Measurements from ENCODE around the gene STMN1. TPM values are rescaled to one million over a fixed set of nuclear protein-coding genes. Genes with fewer than 3 reads are reported as not detected.

The STMN1 gene
- polyA plus RNA-seq, 1 donor = 436 TPM

DNA sequence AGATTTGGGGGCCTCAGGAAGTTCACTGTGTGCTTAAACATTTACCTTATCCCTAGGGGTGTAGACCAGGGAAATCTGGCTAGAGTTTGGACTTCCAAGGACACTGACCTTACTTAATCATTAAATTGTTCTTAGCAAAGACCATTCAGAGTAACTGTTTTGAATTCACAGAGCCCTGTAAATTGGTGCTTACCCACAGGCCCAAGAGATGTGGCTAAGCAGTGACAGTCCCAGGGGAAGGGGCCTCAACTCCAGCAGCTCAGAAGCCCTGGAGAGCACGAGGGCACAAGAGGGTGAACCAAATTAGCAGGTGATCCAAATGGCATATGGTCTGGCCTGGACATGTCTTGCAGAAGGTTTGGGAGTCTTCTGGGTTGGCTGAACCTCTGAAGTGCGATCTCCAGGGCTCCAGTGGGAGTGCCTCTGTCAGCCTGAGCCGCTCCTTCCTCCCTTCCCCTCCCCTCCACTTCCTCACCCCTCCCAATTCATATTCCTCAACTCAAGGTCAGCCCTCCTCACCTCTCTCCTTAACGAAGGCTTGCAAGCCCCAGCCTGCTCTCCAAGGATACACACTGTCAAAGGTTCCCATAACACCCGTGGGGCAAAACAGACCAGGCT lies 35.0 kb downstream of the STMN1 start:
- no peak for DNase-seq (ENCODE audit: low read depth)

DNA sequence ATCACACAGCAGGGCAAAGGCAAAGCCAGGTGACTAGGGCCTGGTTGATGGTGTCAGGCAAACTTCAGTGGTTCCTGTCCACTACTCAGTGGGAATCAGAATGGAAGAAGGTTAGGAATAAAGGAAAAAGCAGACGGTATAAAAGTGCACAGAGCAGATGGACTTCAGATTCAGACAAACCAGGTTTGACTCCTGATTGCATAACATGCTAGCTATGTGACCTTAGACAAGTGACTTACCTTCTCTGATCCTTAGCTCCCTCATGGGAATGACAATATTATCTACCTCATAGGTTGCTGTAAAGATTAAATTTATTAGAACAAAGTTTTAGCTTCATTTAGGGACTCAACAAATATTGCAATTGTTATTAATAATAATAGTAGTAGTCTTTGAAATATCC lies 35.6 kb downstream of the STMN1 start:
- no peak for DNase-seq (ENCODE audit: low read depth)

DNA sequence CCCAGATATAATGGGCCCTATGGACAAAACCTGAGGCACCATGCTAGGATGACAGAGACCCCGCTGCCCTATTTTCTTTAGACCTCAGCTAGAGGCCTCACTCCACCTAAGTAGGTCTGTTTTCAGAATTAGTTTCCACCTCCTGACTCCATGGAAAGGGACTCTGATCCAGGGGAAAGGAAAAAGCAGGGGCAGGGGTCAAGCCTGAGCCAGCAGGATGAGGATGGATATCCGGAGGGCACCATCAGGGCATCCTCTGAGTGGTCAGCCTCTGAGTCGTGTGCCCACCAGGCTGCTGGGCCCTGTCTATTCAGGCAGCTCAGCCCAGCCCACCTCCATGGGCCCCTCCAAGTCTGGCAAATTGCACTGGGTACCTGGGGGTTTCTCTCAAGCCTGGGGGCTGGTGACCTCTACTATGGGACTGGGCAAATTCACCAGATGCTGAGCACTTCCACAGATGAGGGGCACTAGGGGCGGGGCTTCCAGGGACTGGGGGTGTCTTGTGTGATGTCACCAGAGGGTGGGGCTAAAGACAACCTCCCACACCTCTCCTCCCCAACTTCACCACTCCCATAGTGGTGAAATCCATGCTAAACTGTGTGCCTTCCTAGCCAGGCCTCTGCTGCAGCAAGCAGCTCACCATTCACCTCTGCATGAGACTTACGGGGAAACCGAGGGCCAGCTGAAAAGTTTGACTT lies 36.2 kb downstream of the STMN1 start:
- DNase-seq (ENCODE audit: low read depth) = no peak

DNA sequence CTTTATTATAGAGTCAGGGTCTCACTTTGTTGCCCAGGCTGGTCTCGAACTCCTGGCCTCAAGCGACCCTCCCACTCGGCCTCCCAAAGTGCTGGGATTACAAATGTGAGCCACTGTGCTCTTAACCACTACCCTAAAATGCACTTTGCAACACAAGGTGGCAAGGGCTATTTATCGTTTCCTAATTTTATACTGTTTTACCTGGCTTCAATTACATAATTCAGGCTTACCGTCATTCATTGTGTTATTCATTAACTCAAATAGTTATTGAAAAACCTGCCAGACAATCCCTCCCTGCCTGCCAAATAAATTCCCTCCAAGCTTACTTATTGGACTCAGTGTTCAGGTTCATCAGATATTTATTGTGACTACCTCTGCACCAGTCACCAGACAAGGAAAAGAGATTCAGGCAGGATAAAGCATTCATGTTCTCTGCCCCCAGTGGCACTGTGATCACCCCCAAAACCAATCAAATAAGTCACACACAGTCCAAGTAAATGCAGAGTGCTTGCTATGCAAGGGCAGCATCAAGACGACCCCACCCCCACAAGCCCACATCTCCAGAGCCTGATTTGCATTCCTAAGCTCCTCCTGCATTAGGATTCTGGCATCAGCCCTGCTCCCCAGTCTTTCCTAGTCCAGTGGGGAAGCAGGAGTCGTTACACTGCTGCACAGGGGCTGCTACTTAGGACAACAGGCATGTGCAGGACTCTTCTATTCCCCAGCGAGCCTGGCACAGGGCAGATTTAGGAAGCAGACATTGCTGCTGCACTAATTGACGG lies 38.8 kb downstream of the STMN1 start:
- no peak for DNase-seq (ENCODE audit: low read depth)

DNA sequence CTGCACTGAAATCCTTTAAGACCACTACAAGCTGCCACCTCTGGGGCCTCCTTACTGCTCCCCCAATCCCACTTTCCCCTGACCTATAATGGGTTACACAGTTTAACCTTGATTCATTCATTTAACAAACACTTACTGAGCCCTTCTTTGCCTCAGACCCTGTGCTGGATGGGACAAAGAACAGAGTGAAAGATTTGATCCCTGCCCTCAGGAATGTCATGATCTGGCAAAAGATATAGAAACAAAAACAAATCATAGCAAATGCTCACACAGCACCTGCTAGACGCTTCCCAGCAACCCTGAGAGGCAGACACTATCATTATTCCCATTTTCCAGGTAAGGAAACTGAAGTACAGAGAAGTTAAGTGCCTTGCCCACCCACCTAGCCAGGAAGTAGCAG lies 39.9 kb downstream of the STMN1 start:
- DNase-seq (ENCODE audit: low read depth) = no peak

DNA sequence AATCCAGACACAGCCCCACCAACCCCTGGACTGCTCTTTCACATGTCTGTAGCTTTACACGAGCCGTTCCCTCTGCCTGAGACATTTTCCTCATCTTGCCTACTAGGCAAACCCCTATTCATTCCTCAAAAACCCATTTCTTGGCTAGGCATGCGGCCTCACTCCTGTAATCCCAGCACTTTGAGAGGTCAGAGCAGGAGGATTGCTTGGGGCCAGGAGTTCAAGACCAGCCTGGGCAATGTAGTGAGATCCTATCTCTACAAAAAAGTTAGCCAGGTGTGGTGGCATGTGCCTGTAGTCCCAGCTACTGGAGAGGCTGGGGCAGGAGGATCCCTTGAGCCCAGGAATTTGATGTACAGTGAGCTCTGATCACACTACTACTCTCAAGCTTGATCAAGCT lies 41.8 kb downstream of the STMN1 start:
- no peak for DNase-seq (ENCODE audit: low read depth)

DNA sequence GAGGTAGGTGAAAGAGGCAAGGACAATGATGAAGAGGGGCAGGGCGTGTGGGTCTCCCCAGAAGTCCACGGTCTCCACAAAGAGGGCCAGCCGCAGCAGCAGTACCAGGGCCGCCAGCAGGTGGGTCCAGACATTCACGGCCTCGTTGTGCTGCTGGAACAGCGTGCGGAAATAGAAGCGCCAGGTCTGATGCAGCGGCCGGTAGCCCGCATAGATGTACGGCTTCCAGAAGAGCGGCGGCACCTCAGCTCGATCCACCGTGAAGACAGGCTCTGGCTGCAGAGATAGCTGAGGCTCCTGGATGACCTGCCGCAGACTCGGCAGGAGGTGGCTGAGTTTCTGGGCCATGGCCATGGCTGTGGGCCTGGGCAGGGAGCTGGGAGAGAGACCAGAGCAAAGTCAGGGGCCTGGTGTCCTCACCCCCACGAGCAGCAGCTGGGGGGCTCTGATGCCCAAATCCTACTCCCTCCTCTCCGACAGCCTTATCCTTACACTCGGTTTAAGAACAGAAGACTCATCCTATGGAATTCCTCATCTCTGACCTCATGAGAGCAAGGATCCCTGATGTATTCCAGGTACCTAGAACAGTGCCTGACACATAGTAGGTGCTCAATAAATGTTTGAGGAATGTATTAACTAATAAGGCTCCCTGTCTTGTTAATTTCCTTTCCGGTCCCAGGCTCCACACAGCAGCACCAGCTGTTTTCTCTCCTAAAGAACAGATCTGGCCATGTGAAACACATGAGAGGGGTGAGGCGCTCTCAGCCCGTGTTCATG lies 42.5 kb downstream of the STMN1 start:
- no peak for DNase-seq (ENCODE audit: low read depth)

DNA sequence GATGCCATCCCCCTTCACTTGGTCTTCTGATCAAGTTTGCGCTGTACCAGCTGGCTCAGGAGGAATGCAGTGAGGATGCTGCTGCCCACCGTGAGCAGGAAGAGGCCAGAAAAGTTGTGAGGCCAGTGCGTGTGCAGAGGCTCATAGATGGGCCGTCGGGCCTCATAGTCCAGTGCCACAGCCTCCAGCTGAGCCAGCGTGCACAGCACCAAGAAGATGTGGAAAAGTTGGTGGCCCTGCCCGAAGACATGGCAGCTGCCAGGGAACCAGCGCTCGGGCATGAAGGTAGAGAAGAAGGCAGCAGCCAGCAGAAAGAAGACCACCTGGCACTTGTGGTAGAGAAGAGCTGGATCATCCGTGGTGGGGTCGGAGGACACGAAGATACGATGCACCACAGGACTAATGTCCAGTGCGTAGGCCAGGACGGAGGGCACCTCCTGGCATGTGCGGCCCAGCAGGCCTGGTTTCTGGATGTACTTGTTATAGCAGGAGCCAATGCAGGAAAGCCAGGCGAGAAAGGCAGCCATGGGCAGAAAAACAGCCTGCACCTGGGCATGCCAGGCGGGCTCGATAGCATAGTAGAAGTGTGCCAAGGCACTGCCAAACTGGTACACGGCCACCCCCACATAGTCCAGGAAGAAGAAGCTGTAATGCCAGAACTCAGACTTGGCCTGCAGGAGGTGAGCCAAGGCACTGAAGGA lies 43.3 kb downstream of the STMN1 start:
- no peak for DNase-seq (ENCODE audit: low read depth)

DNA sequence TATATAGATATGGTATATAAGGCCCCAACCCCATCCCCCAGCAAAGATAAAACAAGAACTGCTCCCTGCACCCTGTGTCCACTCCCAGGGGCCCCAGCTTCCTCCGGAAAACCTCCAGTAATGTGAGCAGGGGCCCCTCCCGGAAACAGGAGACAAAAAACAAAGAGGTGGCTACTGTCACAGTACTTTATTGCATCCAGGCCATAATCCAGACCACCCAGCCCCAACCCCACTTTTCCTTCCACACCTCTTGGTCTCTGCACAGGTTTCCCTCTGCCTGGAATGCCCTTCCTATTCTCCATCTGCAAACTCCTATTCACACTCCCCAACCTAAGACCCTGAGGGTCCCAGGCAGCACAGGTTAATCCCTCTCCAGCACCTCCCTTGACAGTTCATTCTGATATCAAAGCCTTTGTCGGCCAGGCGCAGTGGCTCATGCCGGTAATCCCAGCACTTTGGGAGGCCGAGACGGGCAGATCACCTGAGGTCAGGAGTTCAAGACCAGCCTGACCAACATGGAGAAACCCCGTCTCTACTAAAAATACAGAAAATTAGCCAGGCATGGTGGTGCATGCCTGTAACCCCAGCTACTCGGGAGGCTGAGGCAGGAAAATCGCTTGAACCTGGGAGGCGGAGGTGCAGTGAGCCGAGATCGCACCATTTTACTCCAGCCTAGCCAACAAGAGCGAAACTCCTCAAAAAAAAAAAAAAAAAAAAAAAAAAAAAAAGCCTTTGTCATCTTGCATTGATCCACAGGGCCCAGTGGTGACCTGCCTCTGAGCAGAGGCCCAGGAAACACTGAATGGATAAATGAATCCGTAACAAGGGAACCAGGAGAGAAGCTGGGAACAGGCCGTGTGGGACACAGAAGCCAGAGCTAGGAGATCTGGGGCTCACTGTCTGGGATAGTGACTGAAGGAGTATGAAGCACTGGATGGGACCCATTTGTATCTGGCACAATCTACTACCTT lies 44.6 kb downstream of the STMN1 start:
- DNase-seq (ENCODE audit: low read depth) = no peak

DNA sequence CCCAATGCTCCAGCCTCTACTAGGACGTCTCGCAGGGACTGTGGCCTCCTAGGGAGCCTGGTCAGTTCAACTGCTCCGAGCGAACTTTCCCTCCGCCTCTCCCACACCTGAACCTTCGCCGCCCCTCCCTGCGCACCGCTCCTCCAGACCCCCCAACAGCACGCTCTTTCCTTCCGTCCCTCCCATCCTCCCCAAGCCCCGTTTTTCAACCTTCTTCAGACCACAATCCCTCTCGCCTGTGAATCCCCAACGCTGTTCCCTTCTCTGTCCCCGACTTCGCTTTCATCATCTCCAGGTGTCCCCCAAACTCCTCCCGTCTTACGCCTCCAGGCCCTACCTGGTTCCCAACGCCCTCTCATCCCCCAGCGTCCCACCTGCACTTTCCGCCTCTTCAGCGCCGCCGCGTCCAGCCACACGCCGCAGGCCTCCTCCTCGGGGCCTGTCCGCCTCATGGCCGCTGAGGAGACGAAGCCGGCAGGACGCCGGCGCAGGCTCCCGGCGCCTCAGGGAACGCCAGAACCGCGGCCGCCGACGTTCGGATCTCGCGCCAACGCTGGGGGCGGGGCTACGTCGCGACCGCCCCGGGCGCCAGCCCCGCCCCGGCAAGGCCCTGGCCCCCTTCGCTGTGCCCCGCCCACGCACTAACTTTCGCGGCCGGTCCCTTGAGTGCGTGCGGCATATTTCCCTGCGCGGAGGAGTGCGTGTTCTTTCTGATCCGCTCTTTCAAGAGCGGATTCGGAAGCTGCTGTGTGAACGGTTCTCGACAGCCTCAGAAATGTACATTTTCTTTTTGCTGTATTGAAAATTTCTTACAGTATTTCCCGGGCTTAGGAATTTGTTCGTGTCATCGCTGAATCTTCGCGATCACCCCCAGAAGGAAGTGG lies 47.1 kb downstream of the STMN1 start, which contains the start of gene AUNIP:
Gene AUNIP, minus strand, starts transcription at position 552 of the 884 bp plus-strand sequence. Its CDS starts 100 bp downstream, at position 452.
- DNase-seq (ENCODE audit: low read depth) = peak; percentile 44

DNA sequence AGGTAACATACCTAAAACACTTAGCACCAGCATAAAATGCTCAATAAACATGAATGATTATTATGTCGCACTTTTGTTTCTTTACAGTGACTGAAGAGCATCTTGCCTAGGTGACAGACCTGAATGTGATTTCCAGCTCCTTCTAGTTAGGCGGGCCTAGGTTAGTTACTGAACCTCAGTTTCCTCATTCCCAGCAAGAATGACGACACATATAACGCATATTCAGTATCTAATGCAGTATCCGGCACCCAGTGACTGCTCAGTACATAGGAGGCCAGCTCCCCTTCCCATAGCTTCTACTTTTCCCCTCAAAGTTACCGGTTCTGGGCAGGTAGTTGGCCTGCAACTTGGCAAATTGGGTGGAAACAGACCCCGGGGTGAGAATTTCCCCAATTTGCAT lies 47.7 kb downstream of the STMN1 start:
- no peak for DNase-seq (ENCODE audit: low read depth)

DNA sequence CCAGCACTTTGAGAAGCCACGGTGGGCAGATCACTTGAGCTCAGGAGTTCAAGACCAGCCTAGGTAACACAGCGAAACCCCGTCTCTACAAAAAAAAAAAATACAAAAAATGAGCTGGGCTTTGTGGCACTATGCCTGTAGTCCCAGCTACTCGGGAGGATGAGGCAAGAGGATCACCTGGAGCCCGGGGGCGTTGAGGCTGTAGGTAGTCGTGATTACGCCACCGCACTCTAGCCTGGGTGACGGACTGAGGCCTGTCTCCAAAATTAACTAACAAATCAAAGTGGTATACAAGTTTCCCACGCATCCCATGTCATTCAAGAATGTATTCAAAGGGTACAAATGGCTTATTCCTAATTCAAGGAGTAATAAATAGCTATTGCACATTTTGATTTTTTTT lies 49.4 kb downstream of the STMN1 start:
- DNase-seq (ENCODE audit: low read depth) = no peak

DNA sequence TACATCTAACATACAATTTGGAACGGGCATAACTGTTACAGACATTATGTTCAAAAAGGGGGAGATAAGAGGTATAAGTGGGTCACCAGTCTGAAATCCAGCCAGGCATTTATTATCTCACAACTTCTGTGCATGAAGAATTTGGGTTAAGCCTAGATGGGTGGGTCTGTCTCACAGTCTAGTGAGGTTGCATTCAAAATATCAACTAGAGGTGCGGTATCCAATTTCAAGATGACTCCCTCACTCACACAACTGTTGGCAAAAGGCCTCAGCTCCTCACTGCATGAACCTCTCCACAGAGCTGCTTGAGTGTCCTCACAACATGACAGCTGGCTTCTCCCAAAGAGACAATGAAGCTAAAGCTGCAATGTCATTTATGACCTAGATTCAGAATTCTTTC lies 51.7 kb downstream of the STMN1 start:
- DNase-seq (ENCODE audit: low read depth) = no peak

Other genes starting within 250 kb of the STMN1 start
- gene SELENON, start 106.2 kb downstream of the STMN1 start, polyA plus RNA-seq (ENCODE audit: insufficient read length) = 51.3 TPM
- gene MTFR1L, start 86.5 kb downstream of the STMN1 start, polyA plus RNA-seq (ENCODE audit: insufficient read length) = 69.7 TPM
- 0.71 TPM for gene AUNIP, start 47.0 kb downstream of the STMN1 start, polyA plus RNA-seq (ENCODE audit: insufficient read length)
- 7.2 TPM for gene PAQR7, start 30.7 kb downstream of the STMN1 start, polyA plus RNA-seq (ENCODE audit: insufficient read length)
- gene PAFAH2, start 91.6 kb upstream of the STMN1 start, polyA plus RNA-seq (ENCODE audit: insufficient read length) = 84.2 TPM
- gene EXTL1, start 115.4 kb upstream of the STMN1 start, polyA plus RNA-seq (ENCODE audit: insufficient read length) = 4.8 TPM
- gene SLC30A2, start 139.7 kb upstream of the STMN1 start, polyA plus RNA-seq (ENCODE audit: insufficient read length) = 1.00 TPM
- gene TRIM63, start 161.2 kb upstream of the STMN1 start, polyA plus RNA-seq (ENCODE audit: insufficient read length) = 47.4 TPM
- gene PDIK1L, start 205.4 kb upstream of the STMN1 start, polyA plus RNA-seq (ENCODE audit: insufficient read length) = 6.0 TPM

Measured in forelimb muscle (tissue), 1 donor.